Smooth muscle cell (in vitro differentiated cells): ENCODE results near the gene SLC22A12. TPM values are rescaled to one million over a fixed set of nuclear protein-coding genes. Genes with fewer than 3 reads are reported as not detected.
"Not testable (repeated sequence)": the region's sequence is repeated elsewhere in the genome, so short reads cannot be mapped to it uniquely, and the experiment has no call there.

Experiments used
- DNase-seq: peaks from one replicate; lab custom pipeline; 2025; ENCODE audit not compliant: unreplicated experiment; lab: John Stamatoyannopoulos, UW
- H2AFZ ChIP-seq: fragments of 200-600 bp; sonication (generic); 2 replicates; pipeline ENCODE4 v1.6.0; 2016; ENCODE audit warnings: antibody characterized with exemption, low read depth, mild to moderate bottlenecking
- H3F3A ChIP-seq: fragments of 200-600 bp; sonication (generic); 2 replicates; pipeline ENCODE4 v1.6.0; 2017; ENCODE audit warnings: antibody characterized with exemption, low read depth
- H3K27ac ChIP-seq: fragments of 200-600 bp; sonication (generic); 2 replicates; pipeline ENCODE4 v1.5.1; 2016; ENCODE audit warnings: low read depth, mild to moderate bottlenecking
- H3K27me3 ChIP-seq: fragments of 200-600 bp; sonication (generic); 2 replicates; pipeline ENCODE4 v1.6.1; 2016; ENCODE audit warnings: low read depth, mild to moderate bottlenecking
- H3K36me3 ChIP-seq: fragments of 200-600 bp; sonication (generic); 2 replicates; pipeline ENCODE4 v1.5.1; 2016; ENCODE audit warnings: low read depth
- H3K4me1 ChIP-seq: fragments of 200-600 bp; sonication (generic); 2 replicates; pipeline ENCODE4 v1.5.1; 2016; ENCODE audit warnings: low read depth
- H3K4me2 ChIP-seq: fragments of 200-600 bp; sonication (generic); 2 replicates; pipeline ENCODE4 v1.6.0; 2016; ENCODE audit warnings: mild to moderate bottlenecking
- H3K4me3 ChIP-seq: fragments of 200-600 bp; sonication (generic); 2 replicates; pipeline ENCODE4 v1.5.1; 2016; ENCODE audit warnings: mild to moderate bottlenecking
- H3K79me2 ChIP-seq: fragments of 200-600 bp; sonication (generic); 2 replicates; pipeline ENCODE4 v1.6.0; 2016; ENCODE audit warnings: low read depth, mild to moderate bottlenecking
- H3K9ac ChIP-seq: fragments of 200-600 bp; sonication (generic); 2 replicates; pipeline ENCODE4 v1.6.0; 2016; ENCODE audit warnings: low read depth
- H3K9me3 ChIP-seq: fragments of 200-600 bp; sonication (generic); replicated peaks from 2 replicates; pipeline ENCODE4 v1.5.1; 2016; ENCODE audit warnings: low read depth
- H4K20me1 ChIP-seq: fragments of 200-600 bp; sonication (generic); 2 replicates; pipeline ENCODE4 v1.6.0; 2016; ENCODE audit warnings: low read depth
- CTCF ChIP-seq: fragments of 200-600 bp; sonication (generic); IDR thresholded peaks from 2 replicates; pipeline ENCODE4 v1.5.1; 2017; ENCODE audit warnings: borderline replicate concordance, mild to moderate bottlenecking, antibody characterized with exemption; ENCODE audit not compliant: insufficient read depth, poor library complexity, severe bottlenecking
- WGBS: methylation state at CpG from one replicate; pipeline ENCODE4 v1.1.7; 2016; ENCODE audit warnings: low lambda C conversion rate; 5-methylcytosine and 5-hydroxymethylcytosine counted together
- polyA plus RNA-seq: library from polyadenylated mRNA; unstranded; fragments of >200 nt; fragmentation: Nextera tagmentation; extraction: Ambion mirVana; gene quantifications from 2 replicates; pipeline ENCODE4 v1.2.1, GENCODE V29; 2016
- total RNA-seq: library from RNA; depleted of rRNA; stranded (reverse); fragments of >200 nt; gene quantifications from 2 replicates; pipeline ENCODE4 v1.2.3, GENCODE V29; 2014

Gene SLC22A12
- total and polyA plus RNA-seq, 2 experiments from 2014 or later, result not detected

GRCh38 chr11:64559351-64560138 is 31.5 kb upstream of the SLC22A12 start:
- no peak for TF ChIP-seq CTCF
- Histone ChIP-seq H3F3A (no peaks in the 10 kb centered on the region), H3K36me3 (no peaks in the 10 kb centered on the region), H3K9ac (no peak overlapping the region), H3K79me2 (no peaks in the 10 kb centered on the region), H3K9me3 (no peaks in the 10 kb centered on the region), H3K27ac (no peak overlapping the region), H3K4me2 (no peak overlapping the region), H3K27me3 (no peaks in the 10 kb centered on the region), H3K4me3 (no peak overlapping the region), H2AFZ (no peak overlapping the region), H3K4me1 (peaks cover 8% of the 10 kb centered on the region), H4K20me1 (no peaks in the 10 kb centered on the region)
- DNase-seq, result no peak
- WGBS, result 81% methylated on average over 18 of the region's 19 CpGs

DNA sequence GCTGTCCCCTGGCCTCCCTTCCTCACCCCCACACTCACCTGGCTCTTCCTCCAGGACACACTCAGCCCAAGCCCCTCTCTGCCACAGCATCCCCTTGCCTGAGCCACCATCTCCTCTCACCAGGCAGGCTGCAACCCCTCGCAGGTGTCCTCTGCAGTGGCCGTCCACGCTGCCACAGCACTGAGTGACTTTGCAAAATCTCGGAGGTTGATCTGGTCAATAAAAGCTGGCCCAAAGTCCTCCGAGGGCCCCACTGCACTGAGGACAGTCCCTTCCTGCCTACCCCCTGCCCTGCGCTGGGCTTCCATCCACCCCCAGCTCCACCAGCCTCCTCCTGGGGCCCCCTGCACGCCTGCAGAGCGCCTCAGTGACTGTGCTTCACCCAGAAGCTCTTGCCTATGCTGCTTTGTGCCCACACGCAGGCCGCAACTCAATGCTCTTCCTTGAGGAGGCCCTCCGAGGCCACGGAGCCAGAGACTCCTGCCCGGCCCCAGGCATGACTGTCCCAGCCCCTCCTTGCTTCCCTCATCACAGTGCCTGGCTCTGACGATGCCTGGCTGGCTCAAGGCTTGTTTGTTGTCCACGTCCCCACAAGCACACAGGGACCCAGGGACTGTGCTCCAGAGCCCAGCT is 30.8 kb upstream of the SLC22A12 start:
- 49% methylated on average over 15 of the region's 15 CpGs for WGBS
- no peaks in the 10 kb centered on the region for H3K36me3 ChIP-seq
- no peak overlapping the region for H3K27ac ChIP-seq
- no peaks in the 10 kb centered on the region for H3K9me3 ChIP-seq
- no peak overlapping the region for H3K9ac ChIP-seq
- H3K4me2 ChIP-seq, result peak overlapping the region; percentile 20
- H3K79me2 ChIP-seq, result no peaks in the 10 kb centered on the region
- no peak for TF ChIP-seq CTCF
- no peaks in the 10 kb centered on the region for H3K27me3 ChIP-seq
- DNase-seq, result no peak
- H3K4me3 ChIP-seq, result no peak overlapping the region
- H4K20me1 ChIP-seq, result no peaks in the 10 kb centered on the region
- peak overlapping the region; percentile 75 for H2AFZ ChIP-seq
- peaks cover under 1% of the 10 kb centered on the region for H3K4me1 ChIP-seq
- no peaks in the 10 kb centered on the region for H3F3A ChIP-seq

DNA sequence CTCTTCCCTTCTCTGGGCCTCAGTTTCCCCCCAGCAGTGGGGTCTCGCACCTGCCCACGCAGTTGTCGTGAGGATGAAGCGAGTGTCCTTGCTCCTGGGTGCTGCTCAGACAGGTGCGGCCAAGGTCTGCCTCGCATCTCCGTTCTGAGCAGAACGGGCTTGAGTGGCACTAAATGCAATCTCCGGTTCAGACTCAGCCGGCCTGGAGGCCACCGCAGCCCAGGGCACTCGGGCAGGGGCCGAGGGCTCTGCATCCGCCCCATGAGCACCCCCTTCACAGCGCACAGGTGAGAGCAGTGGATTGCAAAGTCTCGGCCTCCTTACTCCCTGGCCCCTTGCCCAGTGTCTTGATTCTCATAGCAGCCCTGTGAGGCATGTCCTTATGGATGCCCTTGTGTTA is 30.1 kb upstream of the SLC22A12 start:
- Histone ChIP-seq H3K27ac (no peak overlapping the region), H4K20me1 (no peaks in the 10 kb centered on the region), H3K9ac (no peak overlapping the region), H3K36me3 (no peaks in the 10 kb centered on the region), H3K27me3 (no peaks in the 10 kb centered on the region), H3K4me3 (no peak overlapping the region), H3F3A (no peaks in the 10 kb centered on the region), H3K9me3 (no peaks in the 10 kb centered on the region), H2AFZ (no peak overlapping the region), H3K79me2 (no peaks in the 10 kb centered on the region), H3K4me2 (no peak overlapping the region), H3K4me1 (peaks cover 1% of the 10 kb centered on the region)
- 94% methylated on average over 16 of the region's 16 CpGs for WGBS
- DNase-seq, result no peak
- no peak for TF ChIP-seq CTCF

- not testable (repeated sequence) for H3K4me2 ChIP-seq, H3K4me3 ChIP-seq, H3K79me2 ChIP-seq, H4K20me1 ChIP-seq, H3K9me3 ChIP-seq, H3K36me3 ChIP-seq, H3K9ac ChIP-seq, DNase-seq, H3K27me3 ChIP-seq, H2AFZ ChIP-seq, H3K4me1 ChIP-seq, H3F3A ChIP-seq, H3K27ac ChIP-seq
- 93% methylated on average over 3 of the region's 3 CpGs for WGBS
Measured at GRCh38 chr11:64561429-64561828, 29.6 kb upstream of the SLC22A12 start.
